ENCODE results near the gene RAB40C. TPM values are rescaled to one million over a fixed set of nuclear protein-coding genes. Genes with fewer than 3 reads are reported as not detected.

Gene RAB40C
- total RNA-seq, 1 experiment from 2014 or later, result 28.6 TPM

DNA sequence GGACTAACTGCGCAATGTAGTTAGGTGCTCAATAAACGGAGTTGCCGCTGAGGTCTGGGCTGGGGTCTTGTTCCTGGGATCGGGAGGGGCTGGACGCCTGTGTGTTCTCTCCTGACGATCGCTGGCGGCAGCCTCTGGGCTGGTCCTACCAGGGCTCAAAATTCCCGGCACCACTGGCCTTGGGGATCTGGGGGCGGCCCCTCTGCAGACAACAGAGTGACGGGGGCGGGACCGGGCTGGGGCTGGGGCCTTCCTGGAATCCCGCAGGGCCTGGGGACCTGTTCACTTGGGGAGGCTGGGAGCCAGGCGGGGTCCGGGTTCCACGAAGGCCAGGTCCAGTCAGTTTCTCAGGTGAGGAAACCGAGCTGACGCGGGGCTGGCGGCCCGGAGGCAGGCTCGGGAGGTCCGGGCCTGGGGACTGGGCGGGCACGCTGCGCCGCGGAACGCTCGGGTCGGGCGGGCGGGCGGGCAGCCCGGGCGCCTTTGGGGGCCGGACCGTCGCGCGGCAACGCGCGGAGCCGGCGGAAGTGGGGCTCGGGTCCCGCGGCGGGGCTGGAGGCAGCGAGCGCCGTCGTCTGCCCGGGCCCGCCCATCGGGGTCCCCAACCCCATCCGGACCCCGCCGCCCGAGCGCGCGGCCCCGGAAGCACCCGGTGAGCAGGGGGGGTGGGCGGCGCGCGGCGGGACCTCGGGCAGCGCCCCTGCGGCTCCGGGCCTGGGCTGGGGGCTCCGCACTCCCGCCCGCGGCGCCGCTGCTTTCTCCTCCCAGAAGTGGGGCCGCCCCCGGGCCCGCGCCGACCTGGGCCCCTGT, 20.2 kb upstream of the RAB40C start, which contains the start of gene PIGQ:
PIGQ (plus strand) TSS at position 524 of the 810 bp plus-strand sequence. CDS start 4,107 bp downstream, outside the sequence.
- in situ Hi-C loops (cut with HindIII; ENCODE audit: low sequenced_read_pairs), result no loop called here
- no peak for DNase-seq (ENCODE audit: low spot score)

GRCh38 chr16:572865-573650, 16.8 kb upstream of the RAB40C start:
- no peak for DNase-seq (ENCODE audit: low spot score)
- in situ Hi-C loops (cut with HindIII; ENCODE audit: low sequenced_read_pairs), result no loop called here

- in situ Hi-C loops (cut with HindIII; ENCODE audit: low sequenced_read_pairs), result no loop called here
- no peak for DNase-seq (ENCODE audit: low spot score)
Observed at GRCh38 chr16:574021-574760, 15.7 kb upstream of the RAB40C start.

GRCh38 chr16:575354-576196, 14.3 kb upstream of the RAB40C start:
- in situ Hi-C loops (cut with HindIII; ENCODE audit: low sequenced_read_pairs), result no loop called here
- no peak for DNase-seq (ENCODE audit: low spot score)

- in situ Hi-C loops (cut with HindIII; ENCODE audit: low sequenced_read_pairs), result no loop called here
- no peak for DNase-seq (ENCODE audit: low spot score)
Observed at GRCh38 chr16:576197-576822, 13.6 kb upstream of the RAB40C start.

GRCh38 chr16:576823-577201, 13.1 kb upstream of the RAB40C start:
- no peak for DNase-seq (ENCODE audit: low spot score)
- in situ Hi-C loops (cut with HindIII; ENCODE audit: low sequenced_read_pairs), result no loop called here

DNA sequence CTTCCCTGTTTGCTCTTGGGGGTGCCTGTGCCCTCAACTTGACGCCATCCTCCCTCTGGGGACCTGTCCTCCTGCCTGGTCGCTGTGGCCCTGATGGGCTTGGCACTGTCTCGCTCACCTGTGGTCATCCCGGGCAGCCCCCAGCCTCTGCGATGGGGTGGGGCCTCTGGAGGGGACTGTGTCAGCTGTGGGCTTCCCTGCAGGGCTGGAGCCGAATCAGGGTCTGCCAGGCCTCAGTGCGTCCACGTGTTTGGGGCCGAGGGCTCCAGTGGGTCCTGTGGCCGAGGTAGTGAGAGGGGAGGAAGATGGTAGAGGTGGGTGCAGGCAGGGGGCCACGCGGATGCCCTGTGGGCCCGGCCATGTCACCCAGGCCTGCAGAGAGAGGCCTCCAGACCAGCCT, 12.1 kb upstream of the RAB40C start:
- in situ Hi-C loops (cut with HindIII; ENCODE audit: low sequenced_read_pairs), result no loop called here
- DNase-seq (ENCODE audit: low spot score), result no peak

DNA sequence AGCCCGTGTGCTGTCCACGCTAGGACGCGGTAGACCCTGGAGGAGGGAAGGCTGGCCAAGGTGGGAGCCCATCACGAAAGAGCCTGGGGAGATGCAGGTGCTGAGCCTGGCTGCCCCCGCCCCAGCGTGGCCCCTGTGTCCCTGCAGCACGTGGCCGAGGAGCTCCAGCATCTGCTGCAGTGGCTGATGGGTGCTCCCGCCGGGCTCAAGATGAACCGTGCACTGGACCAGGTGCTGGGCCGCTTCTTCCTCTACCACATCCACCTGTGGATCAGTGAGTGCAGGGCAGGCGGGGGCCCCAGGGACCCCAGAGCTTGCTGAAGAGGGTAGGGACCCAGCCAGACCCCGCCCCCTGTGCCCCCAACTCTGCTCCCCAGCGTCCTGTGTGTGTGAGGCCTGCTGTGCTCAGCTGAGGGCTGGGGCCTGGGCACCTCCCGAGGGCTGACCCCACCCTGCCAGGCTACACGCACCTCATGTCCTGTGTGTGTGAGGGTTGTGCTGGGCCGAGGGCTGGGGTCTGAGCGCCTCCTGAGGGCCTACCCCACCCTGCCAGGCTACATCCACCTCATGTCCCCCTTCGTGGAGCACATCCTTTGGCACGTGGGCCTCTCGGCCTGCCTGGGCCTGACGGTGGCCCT, 11.5 kb upstream of the RAB40C start:
- no peak for DNase-seq (ENCODE audit: low spot score)
- in situ Hi-C loops (cut with HindIII; ENCODE audit: low sequenced_read_pairs), result no loop called here

- DNase-seq (ENCODE audit: low spot score), result peak; percentile 80
- in situ Hi-C loops (cut with HindIII; ENCODE audit: low sequenced_read_pairs), result no loop called here
Observed at GRCh38 chr16:578870-579405, 10.9 kb upstream of the RAB40C start.

- DNase-seq (ENCODE audit: low spot score), result no peak
- in situ Hi-C loops (cut with HindIII; ENCODE audit: low sequenced_read_pairs), result no loop called here
Observed at GRCh38 chr16:580141-580945, 9.5 kb upstream of the RAB40C start.

DNA sequence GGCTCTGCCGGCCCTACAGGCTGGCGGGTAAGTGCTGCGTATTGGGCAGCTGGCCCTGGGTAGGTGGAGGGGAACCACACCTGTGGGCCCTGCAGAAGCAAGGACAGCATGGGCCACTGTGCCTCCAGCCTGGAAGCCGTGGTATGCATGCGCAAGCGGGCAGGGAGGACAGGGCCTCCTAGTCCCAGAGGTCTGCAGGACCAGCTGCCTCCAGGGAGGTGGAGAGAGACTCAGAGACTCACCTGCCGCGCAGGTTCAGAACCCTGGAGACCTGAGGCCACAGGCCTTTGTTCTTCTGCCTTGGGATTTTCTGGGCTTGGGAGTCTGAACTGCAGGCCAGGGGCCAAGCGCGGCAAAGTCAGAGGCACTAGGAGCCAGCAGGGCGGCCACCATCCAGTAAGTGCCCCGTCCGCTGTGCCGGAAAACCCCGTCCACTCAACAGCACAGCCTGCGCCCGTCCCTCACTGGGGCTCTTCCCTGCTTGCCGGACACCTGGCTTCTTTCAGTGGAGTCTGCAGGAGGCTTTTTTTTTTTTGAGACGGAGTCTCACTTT, 8.8 kb upstream of the RAB40C start:
- DNase-seq (ENCODE audit: low spot score), result no peak
- in situ Hi-C loops (cut with HindIII; ENCODE audit: low sequenced_read_pairs), result no loop called here

- in situ Hi-C loops (cut with HindIII; ENCODE audit: low sequenced_read_pairs), result no loop called here
- DNase-seq (ENCODE audit: low spot score), result no peak
Observed at GRCh38 chr16:582218-582613, 7.7 kb upstream of the RAB40C start.

GRCh38 chr16:582614-583331, 7.1 kb upstream of the RAB40C start:
- peak; percentile 89 for DNase-seq (ENCODE audit: low spot score)
- in situ Hi-C loops (cut with HindIII; ENCODE audit: low sequenced_read_pairs), result no loop called here

DNA sequence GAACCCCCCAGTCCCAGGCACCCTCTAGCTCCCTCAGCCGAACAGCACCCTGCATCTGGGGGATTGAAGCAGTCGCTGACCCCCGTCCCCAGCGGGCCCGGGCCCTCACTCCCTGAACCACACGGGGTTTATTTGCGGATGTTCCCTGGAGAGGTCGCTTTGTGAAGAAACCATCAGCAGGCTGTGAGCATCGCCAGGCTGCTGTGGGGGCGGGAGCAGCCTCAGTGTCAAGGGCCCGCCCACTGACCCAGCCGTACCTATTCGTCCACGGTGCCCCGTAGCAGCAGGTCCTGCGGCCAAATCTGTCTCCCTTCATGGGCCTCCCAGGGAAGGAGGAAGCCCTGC, 6.4 kb upstream of the RAB40C start:
- in situ Hi-C loops (cut with HindIII; ENCODE audit: low sequenced_read_pairs), result no loop called here
- DNase-seq (ENCODE audit: low spot score), result no peak

DNA sequence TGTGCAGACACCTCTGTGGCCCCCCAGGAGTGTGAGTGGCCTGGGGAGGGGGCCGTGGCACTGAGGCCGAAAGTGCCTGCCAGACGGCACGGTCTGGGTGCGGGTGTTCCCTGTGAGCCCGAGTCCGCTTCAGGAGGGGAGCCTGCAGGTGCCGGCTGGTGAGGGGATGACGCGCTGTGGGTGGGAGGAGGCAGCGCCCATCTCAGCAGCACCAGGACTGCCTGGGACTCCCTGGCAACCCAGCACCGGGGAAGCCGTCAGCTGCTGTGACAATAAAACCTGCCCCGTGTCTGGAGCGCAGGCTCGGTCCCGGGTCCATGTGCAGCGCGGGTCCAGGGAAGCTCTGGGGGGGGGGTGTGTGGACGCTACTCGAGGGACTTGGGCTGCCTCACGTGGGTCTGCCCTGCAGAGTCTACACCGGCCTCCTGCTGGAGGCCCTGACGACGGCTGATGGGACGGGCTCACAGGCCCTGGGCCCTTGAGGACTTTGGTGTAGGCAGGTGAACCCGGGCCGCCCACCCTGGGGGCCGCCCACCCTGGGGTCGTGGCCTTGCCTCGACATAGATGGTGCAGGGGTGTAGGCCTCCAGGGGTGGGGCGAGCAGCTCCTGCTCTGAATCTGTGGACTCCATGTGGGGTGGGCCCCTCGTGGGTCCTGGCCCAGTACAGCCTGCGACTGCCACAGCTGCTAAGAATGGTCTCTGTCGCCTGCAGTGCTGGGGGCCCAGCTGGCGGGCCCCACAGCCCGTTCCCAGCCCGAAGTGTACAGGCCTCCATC, 5.9 kb upstream of the RAB40C start:
- no peak for DNase-seq (ENCODE audit: low spot score)
- in situ Hi-C loops (cut with HindIII; ENCODE audit: low sequenced_read_pairs), result no loop called here

DNA sequence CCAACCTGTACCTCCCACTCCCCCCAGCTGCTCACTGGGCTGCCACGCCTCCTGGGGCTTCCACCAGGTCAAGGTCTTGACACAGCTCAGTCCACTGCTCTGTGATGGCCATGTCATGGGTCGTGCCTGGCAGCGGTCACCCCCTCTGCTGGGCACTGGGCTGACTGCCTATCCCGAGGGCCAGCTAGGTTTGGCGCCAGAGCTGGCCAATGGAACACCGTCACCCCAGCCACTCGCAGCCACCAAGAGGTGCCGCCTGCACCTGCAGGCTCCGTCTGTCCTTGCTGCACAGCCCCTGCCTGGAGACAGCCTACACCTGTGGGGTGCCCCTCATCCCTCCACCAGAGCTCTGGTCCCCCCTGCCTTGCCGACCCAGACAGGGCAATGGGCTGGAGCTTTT, 4.5 kb upstream of the RAB40C start:
- in situ Hi-C loops (cut with HindIII; ENCODE audit: low sequenced_read_pairs), result no loop called here
- no peak for DNase-seq (ENCODE audit: low spot score)
